ENCODE data around the gene TMEM151A.

TMEM151A gene

DNA sequence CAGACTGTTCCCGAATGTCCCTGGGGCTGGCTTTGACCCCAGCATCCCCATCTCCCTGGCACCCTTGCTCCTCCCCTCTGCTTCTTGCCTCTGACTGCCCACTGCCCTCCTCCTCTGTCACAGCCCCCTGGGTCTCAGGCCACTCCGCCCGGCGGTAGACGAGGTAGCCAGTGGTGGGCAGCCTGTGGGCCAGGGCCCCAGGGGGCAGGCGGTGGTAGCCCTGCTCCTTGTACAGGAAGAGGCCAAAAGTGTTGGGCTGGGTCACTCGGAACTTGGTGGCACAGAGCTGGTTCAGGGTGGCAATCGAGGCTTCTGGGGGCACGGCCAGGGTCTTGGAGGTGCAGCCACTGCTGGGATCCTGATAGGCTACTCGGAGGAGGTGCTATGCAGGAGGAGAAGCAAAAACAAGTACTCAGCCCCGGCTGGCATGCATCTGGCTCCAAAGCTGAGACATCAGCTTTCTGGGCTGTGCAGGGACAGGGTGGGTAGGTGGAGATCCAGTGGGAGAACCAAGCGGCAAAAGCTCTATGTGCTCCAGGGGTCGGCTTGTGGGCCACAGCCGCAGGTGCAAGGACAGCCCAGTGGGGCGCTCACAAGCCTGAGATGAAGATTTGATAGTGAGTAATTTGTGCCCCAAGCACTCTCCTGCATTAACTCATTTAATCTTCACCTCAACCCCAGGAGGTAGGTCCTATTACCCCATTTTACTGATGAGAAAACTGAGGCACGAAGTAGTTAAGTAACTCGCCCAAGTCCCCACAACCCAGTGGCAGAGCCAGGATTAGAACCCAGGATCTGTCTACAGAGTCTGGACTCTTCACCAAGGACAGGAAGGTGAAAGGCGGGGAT lies 40.9 kb downstream of the TMEM151A start:
- no peaks in the 10 kb centered on the region for H3K79me2 ChIP-seq (ENCODE audit: insufficient read depth, low read length)
- H3K36me3 ChIP-seq (ENCODE audit: insufficient read depth, low read length), result peaks cover 9% of the 10 kb centered on the region; the same call in 1 of the 2 replicates
- H3K9me3 ChIP-seq (ENCODE audit: insufficient read depth, low read depth, low read length), result no peaks in the 10 kb centered on the region
- no peak overlapping the region for H2AFZ ChIP-seq (ENCODE audit: low read length)
- peaks cover 16% of the 10 kb centered on the region for H3K4me1 ChIP-seq (ENCODE audit: insufficient read depth, low read length, poor library complexity, severe bottlenecking)
- H3K4me3 ChIP-seq (ENCODE audit: low read length, poor library complexity, severe bottlenecking), result no peak overlapping the region
- H3K9ac ChIP-seq (ENCODE audit: low read depth, low read length, poor library complexity, severe bottlenecking), result no peak overlapping the region
- no peak overlapping the region for H3K4me2 ChIP-seq (ENCODE audit: low read depth, low read length, poor library complexity, severe bottlenecking)
- no peaks in the 10 kb centered on the region for H3K27me3 ChIP-seq (ENCODE audit: insufficient read depth, low read length, poor library complexity, severe bottlenecking)
- no peaks in the 10 kb centered on the region for H3F3A ChIP-seq (ENCODE audit: low read depth)
- H4K20me1 ChIP-seq (ENCODE audit: insufficient read depth, low read length, poor library complexity, severe bottlenecking), result no peaks in the 10 kb centered on the region
- no peak for TF ChIP-seq EZH2phosphoT487 (IDR thresholded peaks at IDR 0.05; ENCODE audit: borderline replicate concordance)
- TF ChIP-seq, protein P1, sequence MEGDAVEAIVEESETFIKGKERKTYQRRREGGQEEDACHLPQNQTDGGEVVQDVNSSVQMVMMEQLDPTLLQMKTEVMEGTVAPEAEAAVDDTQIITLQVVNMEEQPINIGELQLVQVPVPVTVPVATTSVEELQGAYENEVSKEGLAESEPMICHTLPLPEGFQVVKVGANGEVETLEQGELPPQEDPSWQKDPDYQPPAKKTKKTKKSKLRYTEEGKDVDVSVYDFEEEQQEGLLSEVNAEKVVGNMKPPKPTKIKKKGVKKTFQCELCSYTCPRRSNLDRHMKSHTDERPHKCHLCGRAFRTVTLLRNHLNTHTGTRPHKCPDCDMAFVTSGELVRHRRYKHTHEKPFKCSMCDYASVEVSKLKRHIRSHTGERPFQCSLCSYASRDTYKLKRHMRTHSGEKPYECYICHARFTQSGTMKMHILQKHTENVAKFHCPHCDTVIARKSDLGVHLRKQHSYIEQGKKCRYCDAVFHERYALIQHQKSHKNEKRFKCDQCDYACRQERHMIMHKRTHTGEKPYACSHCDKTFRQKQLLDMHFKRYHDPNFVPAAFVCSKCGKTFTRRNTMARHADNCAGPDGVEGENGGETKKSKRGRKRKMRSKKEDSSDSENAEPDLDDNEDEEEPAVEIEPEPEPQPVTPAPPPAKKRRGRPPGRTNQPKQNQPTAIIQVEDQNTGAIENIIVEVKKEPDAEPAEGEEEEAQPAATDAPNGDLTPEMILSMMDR (conservative IDR thresholded peaks at IDR 0.05; ENCODE audit: low read length), result no peak
- H3K9me2 ChIP-seq (replicated peaks; ENCODE audit: low read depth, low read length), result no peaks in the 10 kb centered on the region

DNA sequence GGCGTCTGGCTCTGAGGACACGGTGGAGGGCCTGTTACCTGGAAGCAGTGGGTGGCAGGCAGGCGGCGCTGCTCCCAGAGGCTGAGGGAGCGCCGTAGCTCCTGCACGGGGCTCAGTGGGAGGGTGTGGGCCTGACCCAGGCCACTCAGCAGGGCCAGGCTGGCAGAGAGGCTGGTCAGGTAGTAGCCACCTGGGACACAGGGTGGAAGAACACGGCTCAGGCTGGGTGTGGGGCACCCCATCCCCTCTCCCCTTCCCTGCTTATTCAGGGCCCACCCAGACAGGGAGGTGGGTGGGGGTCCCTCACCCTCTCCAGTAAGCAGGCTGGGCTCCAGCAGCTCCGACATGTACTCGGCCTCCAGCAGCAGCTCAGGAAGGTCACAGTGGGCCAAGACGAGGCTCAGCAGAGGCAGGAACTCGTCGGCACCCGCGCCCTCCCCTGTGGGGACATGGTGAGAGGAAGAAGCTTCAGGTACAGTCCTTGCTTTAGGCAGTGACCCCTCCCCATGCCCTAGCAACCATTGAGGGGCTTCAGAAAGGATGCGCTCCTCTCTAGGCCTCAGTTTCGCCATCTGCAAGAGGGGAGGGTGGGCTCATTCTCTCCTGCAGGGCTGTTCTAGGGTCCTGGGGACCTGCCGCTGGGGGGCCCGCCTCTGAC lies 41.7 kb downstream of the TMEM151A start:
- Histone ChIP-seq H3K9ac (ENCODE audit: low read depth, low read length, poor library complexity, severe bottlenecking) (no peak overlapping the region), H3F3A (ENCODE audit: low read depth) (no peaks in the 10 kb centered on the region), H3K4me3 (ENCODE audit: low read length, poor library complexity, severe bottlenecking) (no peak overlapping the region), H2AFZ (ENCODE audit: low read length) (no peak overlapping the region), H3K9me2 (replicated peaks; ENCODE audit: low read depth, low read length) (no peaks in the 10 kb centered on the region), H4K20me1 (ENCODE audit: insufficient read depth, low read length, poor library complexity, severe bottlenecking) (no peaks in the 10 kb centered on the region), H3K27me3 (ENCODE audit: insufficient read depth, low read length, poor library complexity, severe bottlenecking) (no peaks in the 10 kb centered on the region), H3K4me1 (ENCODE audit: insufficient read depth, low read length, poor library complexity, severe bottlenecking) (peaks cover 12% of the 10 kb centered on the region), H3K79me2 (ENCODE audit: insufficient read depth, low read length) (no peaks in the 10 kb centered on the region), H3K36me3 (ENCODE audit: insufficient read depth, low read length) (peaks cover 10% of the 10 kb centered on the region; the same call in 1 of the 2 replicates), H3K9me3 (ENCODE audit: insufficient read depth, low read depth, low read length) (no peaks in the 10 kb centered on the region), H3K4me2 (ENCODE audit: low read depth, low read length, poor library complexity, severe bottlenecking) (no peak overlapping the region)
- TF ChIP-seq, protein P1 (conservative IDR thresholded peaks at IDR 0.05; ENCODE audit: low read length), result no peak
- TF ChIP-seq EZH2phosphoT487 (IDR thresholded peaks at IDR 0.05; ENCODE audit: borderline replicate concordance), result no peak

DNA sequence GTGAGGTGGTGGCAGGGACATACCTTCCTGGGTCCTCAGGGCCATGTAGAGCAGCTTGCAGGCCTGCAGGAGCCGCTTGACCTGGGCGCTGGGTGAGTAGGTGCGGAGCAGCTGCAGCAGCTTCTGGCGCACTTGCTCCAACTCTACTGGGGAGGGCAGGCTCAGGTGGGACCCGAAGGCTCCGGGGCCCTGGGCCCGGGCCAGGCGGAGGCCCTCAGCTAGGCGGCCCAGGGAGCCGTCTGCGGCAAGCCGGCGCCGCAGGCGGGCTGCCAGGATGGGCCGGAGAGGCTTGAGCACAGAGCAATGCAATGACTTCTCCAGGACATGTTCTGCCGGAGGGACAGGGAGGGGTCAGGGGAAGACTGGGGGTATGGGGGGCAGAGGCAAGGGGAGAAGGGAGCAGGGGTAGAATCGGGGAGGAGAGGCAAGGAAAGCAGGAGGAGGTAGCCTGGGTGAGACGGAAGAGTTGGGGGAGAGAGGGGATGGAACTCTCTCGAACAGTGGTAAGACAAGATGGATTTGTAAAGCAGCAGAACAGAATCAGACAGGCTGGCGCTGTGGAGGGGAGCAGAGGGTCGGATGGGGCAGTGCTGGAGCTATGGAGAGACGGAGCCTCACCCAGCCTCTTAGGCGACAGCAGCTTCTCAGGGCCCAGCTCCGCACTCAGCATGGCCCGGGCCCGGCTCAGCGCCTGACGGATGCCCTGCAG lies 42.4 kb downstream of the TMEM151A start:
- Histone ChIP-seq H3K27me3 (ENCODE audit: insufficient read depth, low read length, poor library complexity, severe bottlenecking) (no peaks in the 10 kb centered on the region), H3F3A (ENCODE audit: low read depth) (no peaks in the 10 kb centered on the region), H4K20me1 (ENCODE audit: insufficient read depth, low read length, poor library complexity, severe bottlenecking) (no peaks in the 10 kb centered on the region), H3K79me2 (ENCODE audit: insufficient read depth, low read length) (no peaks in the 10 kb centered on the region), H3K36me3 (ENCODE audit: insufficient read depth, low read length) (peaks cover 10% of the 10 kb centered on the region; the same call in 1 of the 2 replicates), H3K9ac (ENCODE audit: low read depth, low read length, poor library complexity, severe bottlenecking) (no peak overlapping the region), H3K4me1 (ENCODE audit: insufficient read depth, low read length, poor library complexity, severe bottlenecking) (peaks cover 8% of the 10 kb centered on the region), H2AFZ (ENCODE audit: low read length) (no peak overlapping the region), H3K4me3 (ENCODE audit: low read length, poor library complexity, severe bottlenecking) (no peak overlapping the region), H3K4me2 (ENCODE audit: low read depth, low read length, poor library complexity, severe bottlenecking) (no peak overlapping the region), H3K9me3 (ENCODE audit: insufficient read depth, low read depth, low read length) (no peaks in the 10 kb centered on the region), H3K9me2 (replicated peaks; ENCODE audit: low read depth, low read length) (no peaks in the 10 kb centered on the region)
- TF ChIP-seq, protein P1 (conservative IDR thresholded peaks at IDR 0.05; ENCODE audit: low read length), result no peak
- TF ChIP-seq EZH2phosphoT487 (IDR thresholded peaks at IDR 0.05; ENCODE audit: borderline replicate concordance), result no peak
